ENCODE results near the gene FARP2.

GRCh38 chr2:241355983-241356870 lies at the start of gene FARP2:
- TF ChIP-seq, protein P1, sequence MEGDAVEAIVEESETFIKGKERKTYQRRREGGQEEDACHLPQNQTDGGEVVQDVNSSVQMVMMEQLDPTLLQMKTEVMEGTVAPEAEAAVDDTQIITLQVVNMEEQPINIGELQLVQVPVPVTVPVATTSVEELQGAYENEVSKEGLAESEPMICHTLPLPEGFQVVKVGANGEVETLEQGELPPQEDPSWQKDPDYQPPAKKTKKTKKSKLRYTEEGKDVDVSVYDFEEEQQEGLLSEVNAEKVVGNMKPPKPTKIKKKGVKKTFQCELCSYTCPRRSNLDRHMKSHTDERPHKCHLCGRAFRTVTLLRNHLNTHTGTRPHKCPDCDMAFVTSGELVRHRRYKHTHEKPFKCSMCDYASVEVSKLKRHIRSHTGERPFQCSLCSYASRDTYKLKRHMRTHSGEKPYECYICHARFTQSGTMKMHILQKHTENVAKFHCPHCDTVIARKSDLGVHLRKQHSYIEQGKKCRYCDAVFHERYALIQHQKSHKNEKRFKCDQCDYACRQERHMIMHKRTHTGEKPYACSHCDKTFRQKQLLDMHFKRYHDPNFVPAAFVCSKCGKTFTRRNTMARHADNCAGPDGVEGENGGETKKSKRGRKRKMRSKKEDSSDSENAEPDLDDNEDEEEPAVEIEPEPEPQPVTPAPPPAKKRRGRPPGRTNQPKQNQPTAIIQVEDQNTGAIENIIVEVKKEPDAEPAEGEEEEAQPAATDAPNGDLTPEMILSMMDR (conservative IDR thresholded peaks at IDR 0.05; ENCODE audit: low read length), result no peak
- TF ChIP-seq EZH2phosphoT487 (IDR thresholded peaks at IDR 0.05; ENCODE audit: borderline replicate concordance), result no peak

All from Loucy (cell line).